HK-2 (cell line): ENCODE results near the gene KHNYN.
A peak's percentile ranks its signal among the peaks of the same experiment; 100 is the strongest.

Experiments
- DNase-seq: peaks from one replicate; pipeline ENCODE4 v3.0.0-alpha.2; 2018; ENCODE audit not compliant: unreplicated experiment

The KHNYN gene

GRCh38 chr14:24401810-24402702 is 27.7 kb upstream of the KHNYN start:
- DNase-seq, result no peak

DNA sequence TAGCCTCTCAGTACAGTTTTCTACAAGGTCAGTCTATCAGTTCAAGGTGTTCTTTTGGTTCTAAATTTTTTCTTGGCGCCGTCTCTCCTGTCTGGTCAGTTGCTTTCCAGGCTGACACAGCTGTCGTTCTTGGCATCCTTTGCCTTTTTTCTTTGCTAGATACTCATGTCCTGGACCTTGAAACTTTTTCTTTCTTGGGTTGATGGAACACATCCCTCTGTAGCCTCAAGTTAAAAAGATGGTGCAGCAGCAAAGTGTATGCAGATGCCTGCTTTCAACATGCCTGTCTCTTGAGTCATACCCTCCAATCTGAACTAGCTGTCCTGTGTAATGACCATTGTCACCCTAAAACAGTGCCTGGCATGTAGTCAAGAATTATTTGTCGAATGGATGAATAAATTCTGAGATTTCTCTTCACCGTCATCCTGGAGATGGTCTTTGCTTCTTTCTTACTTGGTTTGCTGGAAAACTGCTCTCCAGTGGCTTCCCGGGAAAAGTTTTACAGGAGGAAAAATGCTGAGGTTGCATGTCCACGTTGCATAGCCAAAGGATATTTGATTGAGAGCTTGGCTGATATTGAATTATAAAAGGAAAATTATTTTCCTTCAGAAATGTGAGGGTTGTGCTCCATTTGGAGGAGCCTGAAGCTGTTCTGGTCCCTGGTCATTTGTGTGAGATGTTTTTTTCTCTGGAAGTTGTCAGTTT is 26.3 kb upstream of the KHNYN start:
- no peak for DNase-seq

DNA sequence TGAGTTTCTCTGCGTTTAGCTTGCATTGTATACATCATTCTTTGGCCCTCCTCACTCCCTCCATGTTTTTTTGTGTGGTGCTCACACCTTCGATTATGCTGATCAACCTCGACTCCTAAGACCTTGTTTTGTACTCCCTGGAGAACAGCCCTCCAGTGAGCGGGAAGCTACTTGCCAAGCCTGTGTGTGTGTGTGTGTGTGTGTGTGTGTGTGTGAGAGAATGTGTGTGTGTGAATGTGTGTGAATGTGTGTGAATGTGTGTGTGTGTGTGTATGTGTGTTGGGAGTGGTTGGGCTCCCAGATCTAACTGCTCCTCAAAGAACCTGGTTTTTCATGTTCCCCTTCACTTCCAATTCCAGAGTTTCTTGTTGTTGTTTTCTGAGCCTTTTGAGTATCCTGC is 24.9 kb upstream of the KHNYN start:
- no peak for DNase-seq

GRCh38 chr14:24406416-24406815 is 23.3 kb upstream of the KHNYN start:
- DNase-seq, result no peak

DNA sequence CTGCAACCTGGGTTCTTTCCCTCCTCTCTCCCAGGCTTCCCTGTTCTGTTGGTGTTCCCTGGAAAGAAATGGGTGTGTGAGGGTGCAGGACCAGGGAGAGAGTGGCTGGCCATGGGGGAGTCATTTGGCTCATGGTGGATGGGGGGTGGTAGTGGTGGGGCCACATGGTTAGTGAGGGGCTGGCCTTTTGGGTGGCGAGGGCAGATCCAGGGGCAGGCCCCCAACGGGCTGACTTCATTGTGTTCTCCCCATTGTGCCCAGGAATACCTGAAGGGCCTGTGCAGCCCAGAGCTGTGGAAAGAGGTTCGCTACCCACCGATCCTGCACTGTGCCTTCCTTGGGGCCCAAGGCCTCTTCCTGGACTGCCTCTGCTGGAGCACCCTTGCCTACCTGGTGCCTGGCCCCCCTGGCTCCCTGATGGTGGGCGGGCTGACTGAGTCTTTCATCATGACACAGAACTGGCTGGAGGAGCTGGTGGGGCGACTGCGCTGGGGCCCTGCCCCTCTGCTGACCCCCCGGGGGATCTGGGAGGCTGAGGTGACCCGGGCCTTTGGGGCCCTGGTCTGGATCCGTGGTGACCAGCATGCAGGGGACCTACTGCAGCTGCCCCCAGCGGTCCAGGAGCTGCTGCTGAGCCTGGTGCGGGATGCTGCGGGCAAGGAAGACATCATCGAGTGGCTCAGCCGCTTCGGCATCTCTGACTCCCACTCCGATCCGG is 22.0 kb upstream of the KHNYN start:
- no peak for DNase-seq

DNA sequence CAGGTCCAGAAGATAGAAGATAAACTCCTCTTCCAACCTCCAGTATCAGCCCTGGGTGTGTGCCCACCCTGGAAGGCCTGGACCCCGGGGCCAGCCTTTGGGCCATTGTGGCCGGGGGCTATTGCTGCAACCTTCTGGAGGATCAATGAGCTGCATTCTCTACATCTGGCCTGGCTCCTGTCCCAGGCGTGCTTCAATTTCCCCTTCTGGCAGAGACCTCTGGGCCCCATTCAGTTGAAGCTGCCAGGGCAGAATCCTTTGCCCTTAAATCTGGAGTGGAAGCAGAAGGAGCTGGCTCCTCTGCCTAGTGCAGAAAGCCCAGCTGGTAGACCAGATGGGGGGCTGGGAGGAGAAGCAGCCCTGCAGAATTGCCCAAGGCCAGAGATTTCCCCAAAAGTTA is 21.0 kb upstream of the KHNYN start:
- no peak for DNase-seq

- DNase-seq, result no peak
Measured at GRCh38 chr14:24409192-24409591, 20.6 kb upstream of the KHNYN start.

GRCh38 chr14:24409956-24410355 is 19.8 kb upstream of the KHNYN start:
- no peak for DNase-seq

DNA sequence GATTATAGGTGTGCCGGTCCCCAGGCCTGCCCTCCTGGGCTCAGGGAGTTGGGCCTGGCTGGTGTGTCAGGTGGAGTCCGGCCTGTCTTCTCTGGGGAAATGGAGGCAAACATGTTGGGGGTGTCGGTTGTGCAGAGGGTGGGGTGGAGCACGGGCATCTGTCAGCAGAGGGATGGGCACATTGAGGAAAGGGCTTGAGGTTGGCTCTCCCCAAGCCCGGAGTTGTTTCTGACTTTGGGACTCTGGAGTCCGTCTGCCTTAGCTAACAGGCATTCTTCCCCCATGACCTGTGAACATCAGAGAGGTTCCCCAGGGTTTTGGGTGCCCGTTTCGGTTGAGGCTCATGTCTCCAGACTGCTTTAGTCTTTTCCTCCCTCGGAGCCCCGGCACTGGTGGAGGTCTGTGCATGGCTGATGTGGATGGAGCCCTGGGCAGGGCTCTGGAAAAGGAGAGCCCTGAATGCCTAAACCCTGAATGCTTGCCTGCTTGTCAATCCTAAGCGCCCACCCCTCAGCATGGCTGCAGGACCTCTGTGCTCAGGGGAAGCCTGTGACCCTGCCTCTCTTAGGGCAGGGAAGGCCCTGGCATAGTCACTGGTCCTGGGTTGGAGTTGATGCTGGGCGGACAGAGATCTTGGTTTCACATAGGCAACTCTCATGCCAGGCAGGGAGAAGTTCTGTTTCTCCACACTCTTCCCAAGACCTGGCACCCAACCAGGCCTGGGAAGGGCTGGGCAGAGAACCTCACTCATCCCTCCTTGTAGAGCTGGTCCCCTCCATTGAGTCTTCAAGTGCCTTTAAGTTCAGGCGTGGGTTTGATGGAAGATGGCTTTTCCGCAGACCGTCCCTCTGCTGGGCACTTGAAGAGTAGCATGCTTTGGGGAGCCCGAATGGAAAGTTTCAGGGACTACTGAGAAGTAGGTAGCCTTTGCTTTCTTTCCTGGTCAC is 18.0 kb upstream of the KHNYN start:
- DNase-seq, result peak; percentile 24

- no peak for DNase-seq
Measured at GRCh38 chr14:24414077-24414476, 15.7 kb upstream of the KHNYN start.

DNA sequence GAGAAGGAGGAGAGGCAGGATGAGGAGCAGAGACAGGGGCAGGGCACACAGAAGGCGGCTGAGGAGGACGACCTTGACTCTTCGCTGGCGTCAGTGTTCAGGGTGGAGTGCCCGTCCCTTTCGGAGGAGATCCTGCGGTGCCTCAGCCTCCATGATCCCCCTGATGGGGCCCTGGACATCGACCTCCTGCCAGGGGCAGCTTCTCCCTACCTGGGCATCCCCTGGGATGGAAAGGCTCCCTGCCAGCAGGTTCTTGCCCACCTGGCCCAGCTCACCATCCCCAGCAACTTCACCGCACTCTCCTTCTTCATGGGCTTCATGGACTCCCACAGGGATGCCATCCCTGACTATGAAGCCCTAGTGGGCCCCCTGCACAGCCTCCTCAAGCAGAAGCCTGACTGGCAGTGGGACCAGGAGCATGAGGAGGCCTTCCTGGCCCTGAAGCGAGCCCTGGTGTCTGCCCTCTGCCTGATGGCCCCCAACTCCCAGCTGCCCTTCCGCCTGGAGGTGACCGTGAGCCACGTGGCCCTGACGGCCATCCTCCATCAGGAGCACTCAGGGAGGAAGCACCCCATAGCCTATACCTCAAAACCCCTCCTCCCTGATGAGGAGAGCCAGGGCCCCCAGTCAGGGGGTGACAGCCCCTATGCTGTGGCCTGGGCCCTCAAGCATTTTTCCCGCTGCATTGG is 14.9 kb upstream of the KHNYN start:
- no peak for DNase-seq

GRCh38 chr14:24415421-24416253 is 14.1 kb upstream of the KHNYN start:
- DNase-seq, result no peak

- DNase-seq, result no peak
Measured at GRCh38 chr14:24416254-24416931, 13.4 kb upstream of the KHNYN start.

GRCh38 chr14:24416932-24417619 is 12.7 kb upstream of the KHNYN start:
- DNase-seq, result no peak

- DNase-seq, result no peak
Measured at GRCh38 chr14:24417832-24418491, 11.8 kb upstream of the KHNYN start.

- DNase-seq, result no peak
Measured at GRCh38 chr14:24418492-24418873, 11.3 kb upstream of the KHNYN start.

- no peak for DNase-seq
Measured at GRCh38 chr14:24422261-24422660, 7.5 kb upstream of the KHNYN start.
